Adrenal gland (tissue), 12 donors: ENCODE measurements around the gene FAM193B. TPM values are rescaled to one million over a fixed set of nuclear protein-coding genes. Genes with fewer than 3 reads are reported as not detected.

Experiments used
- DNase-seq, 7 donors: peaks; one replicate each; pipeline ENCODE4 v3.0.0-alpha.2; 2019 to 2020
- H3K27ac ChIP-seq, 5 donors: fragments of 200-600 bp; sonication (generic) in 4 of 5; 1 replicate in 3 of 5; 2 replicates in 2 of 5; pipeline versions ENCODE4 v1.5.1 to v1.8.0; 2016 to 2020; ENCODE audit warnings: mild to moderate bottlenecking in 1 of 5
- H3K27me3 ChIP-seq: fragments of 200-600 bp; 2 replicates; pipeline ENCODE4 v1.8.0; 2021
- H3K36me3 ChIP-seq, 2 donors: fragments of 200-600 bp; replicated peaks in 1 of 2; 1 replicate in 1 of 2; 2 replicates in 1 of 2; pipeline versions ENCODE4 v1.5.1 to v1.8.0; 2018 to 2022
- H3K4me1 ChIP-seq, 2 donors: fragments of 200-600 bp; replicated peaks in 1 of 2; 1 replicate in 1 of 2; 2 replicates in 1 of 2; pipeline versions ENCODE4 v1.5.1 to v1.8.0; 2018 to 2021
- H3K4me3 ChIP-seq, 4 donors: fragments of 200-600 bp; sonication (generic) in 3 of 4; one replicate each; pipeline ENCODE4 v1.5.1; 2016 to 2018
- H3K9me3 ChIP-seq, 3 donors: fragments of 200-600 bp; sonication (generic) in 1 of 3; replicated peaks in 1 of 3; 1 replicate in 2 of 3; 2 replicates in 1 of 3; pipeline versions ENCODE4 v1.5.1 to v1.8.0; 2016 to 2021
- POLR2A ChIP-seq, 2 donors: fragments of 450-650 bp; IDR thresholded peaks; one replicate each; pipeline ENCODE4 v1.6.1; 2017; ENCODE audit warnings: antibody characterized with exemption in 2 of 2, mild to moderate bottlenecking in 2 of 2, moderate library complexity in 1 of 2
- WGBS, 4 donors: extraction: QIAGEN DNeasy Blood & Tissue Kit in 2 of 4; methylation state at CpG; one replicate each; pipeline versions ENCODE4 v1.1.5 to v1.1.7; 2013 to 2017; 5-methylcytosine and 5-hydroxymethylcytosine counted together
- intact Hi-C, 2 donors: fragments of 100-400 bp; cut with DNase I; formaldehyde crosslinking; loops; one replicate each; pipeline versions ENCODE4 v1.14.1 to v1.15.0; 2022 to 2023
- polyA plus RNA-seq, 3 donors: library from polyadenylated mRNA; stranded (reverse); fragments of 200-250 nt in 2 of 3; fragments of 350-450 nt in 1 of 3; fragmentation: Illumina TruSeq in 1 of 3; extraction: RNeasy Lipid Tissue Mini Kit (QIAGEN cat#74804) in 1 of 3; gene quantifications; one replicate each; pipeline ENCODE4 v1.2.3, GENCODE V29; 2013 to 2014
- total RNA-seq, 9 donors: library from RNA; depleted of rRNA in 4 of 9; stranded (reverse); fragments of >200 nt in 4 of 9; fragments of 120-200 nt in 1 of 9; fragmentation: NEBNext Ultra II Directional in 1 of 9; extraction: Animal tissue kit (Norgen Biotek cat#: 25700) in 1 of 9; gene quantifications; one replicate each; pipeline versions ENCODE4 v1.1.0 to v1.2.4, GENCODE V29; 2013 to 2023
- TF ChIP-seq, protein P1 (sequence below), 6 experiments: fragments of 450-650 bp in 4 of 6; fragments of 200-600 bp in 2 of 6; sonication (generic) in 1 of 6; IDR thresholded peaks; 1 replicate in 5 of 6; 2 replicates in 1 of 6; pipeline versions ENCODE4 v1.5.1 to v1.8.0; 2016 to 2021; ENCODE audit warnings: antibody characterized with exemption in 6 of 6, mild to moderate bottlenecking in 2 of 6, moderate library complexity in 1 of 6
- donor health status: healthy with polysubstance abuse.
- donor health status: Bipolar disorder and iron deficiency.
- donor health status: DM: yes; HTN: yes; CAD: no.
- donor health status: DM: no; HTN: no; CAD: no.
- donor health status: DM: no; HTN: no; CAD: no.
- donor health status: DM: yes; HTN: yes; CAD: no.

Gene FAM193B
- total and polyA plus RNA-seq, 12 donors: 18.4 to 851 (median 44.0) TPM

DNA sequence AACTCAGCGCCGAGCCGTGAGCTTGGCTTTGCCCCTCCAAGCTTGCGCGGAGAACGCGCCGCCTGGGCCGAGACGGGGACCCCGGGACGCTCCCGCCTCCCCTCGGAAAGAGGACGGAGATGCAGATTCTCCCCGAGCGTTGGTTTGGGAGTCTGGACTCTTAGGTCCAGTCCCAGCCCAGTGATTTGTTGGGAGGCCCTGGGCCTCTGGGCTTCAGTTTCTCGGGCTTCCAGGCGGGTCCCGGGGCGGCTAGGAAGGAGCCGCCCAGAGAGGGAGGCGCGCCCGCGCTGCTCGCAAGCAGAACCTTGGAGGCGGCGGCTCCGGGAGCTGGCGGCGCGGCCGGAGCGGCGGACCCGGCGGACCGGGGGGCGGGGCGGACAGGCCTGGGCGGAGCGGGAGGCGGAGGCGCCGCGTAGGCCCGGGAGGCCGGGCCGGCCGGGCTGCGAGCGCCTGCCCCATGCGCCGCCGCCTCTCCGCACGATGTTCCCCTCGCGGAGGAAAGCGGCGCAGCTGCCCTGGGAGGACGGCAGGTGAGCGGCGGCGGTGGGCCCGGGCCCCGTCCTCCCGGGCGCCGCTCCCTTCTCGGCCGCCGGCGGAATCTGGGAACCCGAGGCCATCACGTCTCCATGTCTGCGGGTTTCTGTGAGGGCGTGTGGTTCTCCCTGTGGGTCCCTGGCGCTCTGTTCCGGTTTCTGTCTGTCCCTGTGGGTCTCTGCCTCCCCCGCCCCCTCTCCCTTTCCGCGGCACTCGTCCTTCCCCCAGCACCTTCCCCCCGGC lies 45.6 kb upstream of the FAM193B start, which contains the start of gene B4GALT7:
Gene B4GALT7, plus strand, starts transcription at position 402 of the 777 bp plus-strand sequence. Its CDS starts 79 bp downstream, at position 481.
- TF ChIP-seq, protein P1, sequence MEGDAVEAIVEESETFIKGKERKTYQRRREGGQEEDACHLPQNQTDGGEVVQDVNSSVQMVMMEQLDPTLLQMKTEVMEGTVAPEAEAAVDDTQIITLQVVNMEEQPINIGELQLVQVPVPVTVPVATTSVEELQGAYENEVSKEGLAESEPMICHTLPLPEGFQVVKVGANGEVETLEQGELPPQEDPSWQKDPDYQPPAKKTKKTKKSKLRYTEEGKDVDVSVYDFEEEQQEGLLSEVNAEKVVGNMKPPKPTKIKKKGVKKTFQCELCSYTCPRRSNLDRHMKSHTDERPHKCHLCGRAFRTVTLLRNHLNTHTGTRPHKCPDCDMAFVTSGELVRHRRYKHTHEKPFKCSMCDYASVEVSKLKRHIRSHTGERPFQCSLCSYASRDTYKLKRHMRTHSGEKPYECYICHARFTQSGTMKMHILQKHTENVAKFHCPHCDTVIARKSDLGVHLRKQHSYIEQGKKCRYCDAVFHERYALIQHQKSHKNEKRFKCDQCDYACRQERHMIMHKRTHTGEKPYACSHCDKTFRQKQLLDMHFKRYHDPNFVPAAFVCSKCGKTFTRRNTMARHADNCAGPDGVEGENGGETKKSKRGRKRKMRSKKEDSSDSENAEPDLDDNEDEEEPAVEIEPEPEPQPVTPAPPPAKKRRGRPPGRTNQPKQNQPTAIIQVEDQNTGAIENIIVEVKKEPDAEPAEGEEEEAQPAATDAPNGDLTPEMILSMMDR (IDR thresholded peaks at IDR 0.05): peak in 1 of 6 experiments; percentile 33
- peak; percentile 82 to 87 for TF ChIP-seq POLR2A (IDR thresholded peaks at IDR 0.05)
- 0 to 1% (median 0%) methylated on average over 27 to 85 of the region's 86 CpGs for WGBS, 4 donors
- peak within 1 kb of the TSS; percentile 3 to 94 (median 87) for H3K27ac ChIP-seq
- H3K4me1 ChIP-seq: peaks cover 22 to 24% of the 10 kb centered on the region in 2 donors
- no peaks in the 10 kb centered on the region for H3K27me3 ChIP-seq
- peak within 1 kb of the TSS; percentile 27 to 98 (median 64) for H3K4me3 ChIP-seq
- H3K9me3 ChIP-seq: no peaks in the 10 kb centered on the region
- DNase-seq: peak; percentile 82 to 88 (median 85)
- intact Hi-C loops: no loop called here
- H3K36me3 ChIP-seq: peaks cover 0 to 20% of the 10 kb centered on the region in 2 donors

DNA sequence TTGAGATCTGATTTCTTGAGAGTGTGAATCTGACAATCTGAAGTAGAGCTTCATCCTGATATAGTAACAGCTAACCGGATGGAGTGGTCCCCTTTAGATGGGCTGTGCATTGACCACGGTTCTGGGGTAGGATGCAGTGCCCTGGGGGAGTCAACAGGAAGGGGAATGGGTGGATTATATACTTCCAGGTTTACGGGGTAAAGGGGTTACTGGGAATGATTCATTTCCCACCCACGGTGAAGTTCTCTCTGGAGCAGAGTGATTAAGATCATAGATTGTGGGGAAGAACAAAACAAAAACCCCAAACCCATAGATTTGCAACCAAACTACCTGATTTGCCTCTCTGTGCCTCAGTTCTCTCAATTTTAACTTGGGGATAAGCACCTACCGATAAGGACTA lies 44.1 kb upstream of the FAM193B start:
- intact Hi-C loops: no loop called here
- H3K36me3 ChIP-seq: peaks cover 0 to 34% of the 10 kb centered on the region in 2 donors
- DNase-seq: peak in 1 of 7 donors; percentile 10

DNA sequence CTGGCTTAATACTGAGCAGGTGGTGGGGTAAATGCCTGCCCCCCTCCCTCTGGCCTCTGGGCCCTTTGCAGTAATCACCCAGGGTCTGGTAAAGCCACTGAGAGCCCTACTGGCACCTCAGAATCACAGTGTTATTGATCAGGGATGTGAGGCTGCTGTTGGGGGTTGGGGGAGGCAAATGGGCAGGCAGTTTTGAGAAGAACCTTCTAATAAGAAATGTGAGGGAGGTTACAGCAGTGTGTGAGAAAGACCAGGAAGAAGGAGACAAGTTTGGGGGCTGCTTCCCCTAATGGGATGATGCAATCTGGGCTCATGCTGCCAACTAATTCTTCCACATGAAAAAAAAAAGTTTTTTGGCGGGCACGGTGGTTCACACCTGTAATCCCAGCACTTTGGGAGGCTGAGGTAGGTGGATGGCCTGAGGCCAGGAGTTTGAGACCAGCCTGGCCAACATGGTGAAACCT lies 42.4 kb upstream of the FAM193B start:
- WGBS, 4 donors: 87 to 96% (median 92%) methylated on average over 2 of the region's 2 CpGs
- Histone ChIP-seq H3K27ac (no peak overlapping the region), H3K4me3 (no peak overlapping the region), H3K9me3 (no peaks in the 10 kb centered on the region), H3K27me3 (no peaks in the 10 kb centered on the region), H3K4me1 (peaks cover 21 to 29% of the 10 kb centered on the region in 2 donors), H3K36me3 (peaks cover 0 to 36% of the 10 kb centered on the region in 2 donors)
- intact Hi-C loops: no loop called here
- TF ChIP-seq, protein P1 (IDR thresholded peaks at IDR 0.05): no peak
- no peak for TF ChIP-seq POLR2A (IDR thresholded peaks at IDR 0.05)
- peak in 1 of 7 donors; percentile 10 for DNase-seq

More for the DNA sequence above, 44.1 kb upstream of the FAM193B start:
- WGBS, 4 donors: 44 to 57% (median 47%) methylated on average over 5 of the region's 5 CpGs
- no peak overlapping the region for H3K27ac ChIP-seq
- H3K4me1 ChIP-seq: peaks cover 22 to 30% of the 10 kb centered on the region in 2 donors
- TF ChIP-seq POLR2A (IDR thresholded peaks at IDR 0.05): no peak
- TF ChIP-seq, protein P1 (IDR thresholded peaks at IDR 0.05): no peak
- H3K4me3 ChIP-seq: no peak overlapping the region
- H3K27me3 ChIP-seq: no peaks in the 10 kb centered on the region
- H3K9me3 ChIP-seq: no peaks in the 10 kb centered on the region

- H3K27ac ChIP-seq: no peak overlapping the region
- intact Hi-C loops: no loop called here
- WGBS, 4 donors: 88 to 100% (median 96%) methylated on average over 2 of the region's 2 CpGs
- no peak for DNase-seq
- H3K27me3 ChIP-seq: no peaks in the 10 kb centered on the region
- H3K9me3 ChIP-seq: no peaks in the 10 kb centered on the region
- no peak overlapping the region for H3K4me3 ChIP-seq
- TF ChIP-seq, protein P1 (IDR thresholded peaks at IDR 0.05): no peak
- TF ChIP-seq POLR2A (IDR thresholded peaks at IDR 0.05): no peak
- peaks cover 15 to 22% of the 10 kb centered on the region in 2 donors for H3K4me1 ChIP-seq
- H3K36me3 ChIP-seq: peaks cover 0 to 36% of the 10 kb centered on the region in 2 donors
These were observed 41.8 kb upstream of the FAM193B start for GRCh38 chr5:177595991-177596774.
